ENCODE measurements around the gene SUN1. TPM values are rescaled to one million over a fixed set of nuclear protein-coding genes. Genes with fewer than 3 reads are reported as not detected.

SUN1 gene
- total RNA-seq, 2 experiments from 2014 or later: 104 to 108 TPM

GRCh38 chr7:890868-891267 lies 58.6 kb downstream of the SUN1 start:
- Histone ChIP-seq H3K4me1 (ENCODE audit: insufficient read depth, low read length) (peaks cover 2% of the 10 kb centered on the region), H3K36me3 (ENCODE audit: insufficient read depth, low read length) (peaks cover 85% of the 10 kb centered on the region), H3K4me3 (ENCODE audit: low read length) (no peak overlapping the region), H3K9me3 (ENCODE audit: control insufficient read depth in 1 of 2, insufficient read depth in 1 of 2, low read length in 2 of 2) (no peaks in the 10 kb centered on the region), H3K27me3 (ENCODE audit: control insufficient read depth in 1 of 2, insufficient read depth in 2 of 2, low read length in 2 of 2) (no peaks in the 10 kb centered on the region), H3K27ac (ENCODE audit: low read depth in 1 of 2, low read length in 2 of 2) (no peak overlapping the region)
- TF ChIP-seq CTCF (IDR thresholded peaks at IDR 0.05): no peak
- H3K4me1 Mint-ChIP-seq (ENCODE audit: low read depth): no peaks in the 10 kb centered on the region
- ChIA-PET CTCF (no interaction called here), POLR2A (no interaction called here)
- ATAC-seq (ENCODE audit: poor library complexity) (no peak), DNase-seq (no peak)
- H3K4me3 Mint-ChIP-seq: no peak overlapping the region
- H3K27me3 Mint-ChIP-seq: no peaks in the 10 kb centered on the region
- H3K27ac Mint-ChIP-seq: no peak overlapping the region
- H3K36me3 Mint-ChIP-seq (ENCODE audit: low read depth): peaks cover 61% of the 10 kb centered on the region
- intact Hi-C loops (cut with DNase I, micrococcal nuclease): no loop called here
- H3K9me3 Mint-ChIP-seq: no peaks in the 10 kb centered on the region

- Mint-ChIP-seq H3K4me3 (no peak overlapping the region), H3K4me1 (ENCODE audit: low read depth) (no peaks in the 10 kb centered on the region), H3K27ac (no peak overlapping the region), H3K36me3 (ENCODE audit: low read depth) (peaks cover 65% of the 10 kb centered on the region), H3K9me3 (no peaks in the 10 kb centered on the region), H3K27me3 (no peaks in the 10 kb centered on the region)
- H3K9me3 ChIP-seq (ENCODE audit: control insufficient read depth in 1 of 2, insufficient read depth in 1 of 2, low read length in 2 of 2): no peaks in the 10 kb centered on the region
- H3K36me3 ChIP-seq (ENCODE audit: insufficient read depth, low read length): peaks cover 85% of the 10 kb centered on the region
- ATAC-seq (ENCODE audit: poor library complexity): no peak
- no peaks in the 10 kb centered on the region for H3K27me3 ChIP-seq (ENCODE audit: control insufficient read depth in 1 of 2, insufficient read depth in 2 of 2, low read length in 2 of 2)
- no peak for TF ChIP-seq CTCF (IDR thresholded peaks at IDR 0.05)
- ChIA-PET POLR2A (no interaction called here), CTCF (no interaction called here)
- H3K4me1 ChIP-seq (ENCODE audit: insufficient read depth, low read length): no peaks in the 10 kb centered on the region
- H3K4me3 ChIP-seq (ENCODE audit: low read length): no peak overlapping the region
- intact Hi-C loops (cut with DNase I, micrococcal nuclease): no loop called here
- H3K27ac ChIP-seq (ENCODE audit: low read depth in 1 of 2, low read length in 2 of 2): no peak overlapping the region
- no peak for DNase-seq
Observed at GRCh38 chr7:891291-891690, 59.0 kb downstream of the SUN1 start.

- Mint-ChIP-seq H3K27me3 (no peaks in the 10 kb centered on the region), H3K9me3 (no peaks in the 10 kb centered on the region), H3K4me1 (ENCODE audit: low read depth) (no peaks in the 10 kb centered on the region), H3K4me3 (no peak overlapping the region), H3K27ac (no peak overlapping the region), H3K36me3 (ENCODE audit: low read depth) (peaks cover 69% of the 10 kb centered on the region)
- CTCF ChIA-PET: no interaction called here
- intact Hi-C loops (cut with DNase I, micrococcal nuclease): no loop called here
- no peaks in the 10 kb centered on the region for H3K27me3 ChIP-seq (ENCODE audit: control insufficient read depth in 1 of 2, insufficient read depth in 2 of 2, low read length in 2 of 2)
- no peak for ATAC-seq (ENCODE audit: poor library complexity)
- H3K4me3 ChIP-seq (ENCODE audit: low read length): no peak overlapping the region
- peaks cover 84% of the 10 kb centered on the region for H3K36me3 ChIP-seq (ENCODE audit: insufficient read depth, low read length)
- H3K27ac ChIP-seq (ENCODE audit: low read depth in 1 of 2, low read length in 2 of 2): no peak overlapping the region
- H3K9me3 ChIP-seq (ENCODE audit: control insufficient read depth in 1 of 2, insufficient read depth in 1 of 2, low read length in 2 of 2): no peaks in the 10 kb centered on the region
- POLR2A ChIA-PET: no interaction called here
- no peak for TF ChIP-seq CTCF (IDR thresholded peaks at IDR 0.05)
- no peaks in the 10 kb centered on the region for H3K4me1 ChIP-seq (ENCODE audit: insufficient read depth, low read length)
- DNase-seq: no peak
Observed at GRCh38 chr7:891805-892204, 59.5 kb downstream of the SUN1 start.
